ENCODE measurements around the gene GIPC3. TPM values are rescaled to one million over a fixed set of nuclear protein-coding genes. Genes with fewer than 3 reads are reported as not detected.
"Not testable (repeated sequence)": the region's sequence is repeated elsewhere in the genome, so short reads cannot be mapped to it uniquely, and the experiment has no call there.

GIPC3 gene
- total RNA-seq, 4 donors from 2014 or later: 0.19 to 0.89 (median 0.37) TPM

DNA sequence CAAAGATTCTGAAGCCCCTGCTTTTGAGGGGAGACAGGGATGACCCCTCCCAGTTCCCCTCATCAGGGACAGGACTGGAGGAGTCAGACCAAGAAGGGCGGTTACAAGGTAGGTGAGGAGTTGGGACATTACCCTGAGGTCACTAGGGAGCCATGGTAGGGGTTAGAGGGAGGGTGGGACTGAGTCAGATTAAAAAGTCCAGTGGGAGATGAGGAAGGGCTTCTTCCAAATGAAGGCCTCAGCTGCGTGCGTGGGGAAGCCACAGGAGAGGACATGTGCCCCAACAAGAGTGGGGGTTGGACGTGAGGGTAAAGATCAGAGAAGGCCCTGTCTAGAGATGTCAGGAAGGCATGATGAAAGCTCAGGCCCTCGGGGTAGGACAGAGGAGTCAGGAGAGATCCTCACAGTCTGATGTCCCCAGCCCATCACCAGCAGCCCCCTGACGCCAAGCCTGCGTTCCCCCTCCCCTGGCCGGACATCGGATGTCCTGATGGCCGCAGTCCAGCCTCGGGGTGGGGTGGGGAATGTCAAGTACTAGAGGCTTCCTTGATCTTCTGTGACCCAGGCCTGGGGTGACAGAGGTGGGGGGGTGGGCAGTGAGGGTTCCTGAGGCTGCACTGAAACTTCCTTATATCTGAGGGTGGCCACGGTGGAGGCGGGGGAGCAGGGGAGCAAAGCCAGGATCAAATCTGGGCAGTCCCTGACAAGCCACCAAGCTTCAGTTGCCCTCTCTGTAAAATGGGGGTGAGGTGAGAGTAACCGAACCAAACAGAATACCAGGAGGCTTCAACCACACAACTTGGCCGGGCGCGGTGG, 21.4 kb upstream of the GIPC3 start:
- Histone ChIP-seq H3K4me1 (no peaks in the 10 kb centered on the region), H3K27me3 (no peaks in the 10 kb centered on the region), H3K9me3 (no peaks in the 10 kb centered on the region), H3K36me3 (no peaks in the 10 kb centered on the region), H3K27ac (no peak overlapping the region), H3K4me3 (no peak overlapping the region)
- WGBS: 76% methylated on average over 17 of the region's 17 CpGs
- no peak for DNase-seq (ENCODE audit: low spot score in 2 of 2)
- TF ChIP-seq EP300 (IDR thresholded peaks at IDR 0.05) (no peak), POLR2A (IDR thresholded peaks at IDR 0.05) (no peak), POLR2AphosphoS5 (IDR thresholded peaks at IDR 0.05) (no peak)
- TF ChIP-seq, protein P1, sequence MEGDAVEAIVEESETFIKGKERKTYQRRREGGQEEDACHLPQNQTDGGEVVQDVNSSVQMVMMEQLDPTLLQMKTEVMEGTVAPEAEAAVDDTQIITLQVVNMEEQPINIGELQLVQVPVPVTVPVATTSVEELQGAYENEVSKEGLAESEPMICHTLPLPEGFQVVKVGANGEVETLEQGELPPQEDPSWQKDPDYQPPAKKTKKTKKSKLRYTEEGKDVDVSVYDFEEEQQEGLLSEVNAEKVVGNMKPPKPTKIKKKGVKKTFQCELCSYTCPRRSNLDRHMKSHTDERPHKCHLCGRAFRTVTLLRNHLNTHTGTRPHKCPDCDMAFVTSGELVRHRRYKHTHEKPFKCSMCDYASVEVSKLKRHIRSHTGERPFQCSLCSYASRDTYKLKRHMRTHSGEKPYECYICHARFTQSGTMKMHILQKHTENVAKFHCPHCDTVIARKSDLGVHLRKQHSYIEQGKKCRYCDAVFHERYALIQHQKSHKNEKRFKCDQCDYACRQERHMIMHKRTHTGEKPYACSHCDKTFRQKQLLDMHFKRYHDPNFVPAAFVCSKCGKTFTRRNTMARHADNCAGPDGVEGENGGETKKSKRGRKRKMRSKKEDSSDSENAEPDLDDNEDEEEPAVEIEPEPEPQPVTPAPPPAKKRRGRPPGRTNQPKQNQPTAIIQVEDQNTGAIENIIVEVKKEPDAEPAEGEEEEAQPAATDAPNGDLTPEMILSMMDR (IDR thresholded peaks at IDR 0.05): no peak

GRCh38 chr19:3565139-3565538, 20.1 kb upstream of the GIPC3 start:
- H3K27ac ChIP-seq: no peak overlapping the region
- no peak for DNase-seq (ENCODE audit: low spot score in 2 of 2)
- no peaks in the 10 kb centered on the region for H3K27me3 ChIP-seq
- no peaks in the 10 kb centered on the region for H3K4me1 ChIP-seq
- no peak overlapping the region for H3K4me3 ChIP-seq
- WGBS: 91% methylated on average over 19 of the region's 19 CpGs
- no peaks in the 10 kb centered on the region for H3K9me3 ChIP-seq
- no peaks in the 10 kb centered on the region for H3K36me3 ChIP-seq
- TF ChIP-seq, protein P1 (IDR thresholded peaks at IDR 0.05): no peak
- TF ChIP-seq POLR2AphosphoS5 (IDR thresholded peaks at IDR 0.05): no peak
- TF ChIP-seq EP300 (IDR thresholded peaks at IDR 0.05): no peak
- no peak for TF ChIP-seq POLR2A (IDR thresholded peaks at IDR 0.05)

DNA sequence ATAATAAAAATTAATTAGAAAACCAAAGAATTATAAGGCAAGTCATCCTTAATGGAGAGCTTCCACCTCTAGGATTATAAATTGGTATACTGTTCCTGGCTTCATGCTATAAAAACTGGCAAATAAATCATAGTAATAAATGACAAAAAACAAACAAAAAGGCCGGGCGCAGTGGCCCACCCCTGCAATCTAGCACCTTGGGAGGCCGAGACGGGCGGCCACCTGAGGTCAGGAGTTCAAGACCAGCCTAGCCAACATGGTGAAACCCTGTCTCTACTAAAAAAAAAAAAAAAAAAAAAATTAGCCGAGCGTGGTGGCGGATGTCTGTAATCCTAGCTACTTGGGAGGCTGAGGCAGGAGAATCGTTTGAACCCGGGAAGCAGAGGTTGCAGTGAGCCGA, 15.2 kb upstream of the GIPC3 start:
- not testable (repeated sequence) for H3K27me3 ChIP-seq; H3K27ac ChIP-seq; H3K36me3 ChIP-seq; H3K4me3 ChIP-seq; DNase-seq (ENCODE audit: low spot score in 2 of 2); H3K9me3 ChIP-seq
- H3K4me1 ChIP-seq: peaks cover 22% of the 10 kb centered on the region
- 83% methylated on average over 11 of the region's 11 CpGs for WGBS

DNA sequence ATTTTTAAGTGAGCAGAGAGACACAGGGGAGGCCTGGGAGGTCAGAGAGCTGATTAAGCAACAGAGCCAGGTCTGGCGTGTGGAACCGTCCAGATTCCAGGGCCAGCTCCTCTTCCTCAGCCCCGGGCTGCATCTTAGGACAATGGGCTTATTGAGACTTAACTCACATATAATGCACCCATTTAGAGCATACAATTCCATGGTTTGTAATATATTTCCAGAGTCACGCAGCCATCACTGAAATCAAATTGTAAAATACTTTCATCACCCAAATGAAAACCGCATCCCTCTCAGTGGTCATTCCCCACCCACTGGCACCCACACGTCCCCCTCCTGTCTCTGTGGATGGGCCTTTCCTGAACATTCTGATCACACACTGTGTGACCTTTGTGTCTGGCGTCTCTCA, 14.7 kb upstream of the GIPC3 start:
- Histone ChIP-seq H3K4me3 (no peak overlapping the region), H3K27me3 (no peaks in the 10 kb centered on the region), H3K36me3 (peaks cover 4% of the 10 kb centered on the region), H3K27ac (peak overlapping the region; percentile 18), H3K9me3 (no peaks in the 10 kb centered on the region), H3K4me1 (peaks cover 27% of the 10 kb centered on the region)
- TF ChIP-seq, protein P1 (IDR thresholded peaks at IDR 0.05): no peak
- no peak for DNase-seq (ENCODE audit: low spot score in 2 of 2)
- 58% methylated on average over 7 of the region's 7 CpGs for WGBS

- peaks cover 43% of the 10 kb centered on the region for H3K4me1 ChIP-seq
- H3K27ac ChIP-seq: peak overlapping the region; percentile 26
- no peaks in the 10 kb centered on the region for H3K27me3 ChIP-seq
- peaks cover 4% of the 10 kb centered on the region for H3K36me3 ChIP-seq
- peak in 1 of 3 donors; percentile 43 for TF ChIP-seq POLR2AphosphoS5 (IDR thresholded peaks at IDR 0.05)
- TF ChIP-seq, protein P1 (IDR thresholded peaks at IDR 0.05): no peak
- no peaks in the 10 kb centered on the region for H3K9me3 ChIP-seq
- peak; percentile 100 for DNase-seq (ENCODE audit: low spot score in 2 of 2)
- 2% methylated on average over 23 of the region's 48 CpGs for WGBS
- H3K4me3 ChIP-seq: peak overlapping the region; percentile 90
Measured at GRCh38 chr19:3572132-3572854, 13.0 kb upstream of the GIPC3 start.
